Panc1 (cell line): Measurements from ENCODE around the gene USP15.

Experiments
- CTCF ChIP-seq: fragments of 450-650 bp; IDR thresholded peaks from 2 replicates; pipeline ENCODE4 v1.5.1; 2017; ENCODE audit warnings: mild to moderate bottlenecking
- POLR2AphosphoS5 ChIP-seq: IDR thresholded peaks from 2 replicates; pipeline ENCODE4 v1.6.1; 2012; ENCODE audit warnings: mild to moderate bottlenecking, low read depth, low read length, moderate library complexity
- SIN3A ChIP-seq: IDR thresholded peaks from 2 replicates; pipeline ENCODE4 v1.6.1; 2012; ENCODE audit warnings: low read depth, mild to moderate bottlenecking, low read length, moderate library complexity, borderline replicate concordance; ENCODE audit not compliant: insufficient read depth
- TCF7L2 ChIP-seq: IDR thresholded peaks from 2 replicates; pipeline ENCODE4 v1.6.1; 2011; ENCODE audit warnings: mild to moderate bottlenecking, low read depth, low read length, inconsistent platforms
- TF ChIP-seq, protein P1 (sequence below), 2 experiments: IDR thresholded peaks; 2 replicates each; pipeline ENCODE4 v1.6.1; 2011 to 2012; ENCODE audit warnings: low read depth in 2 of 2, control low read depth in 1 of 2, low read length in 1 of 2, mild to moderate bottlenecking in 1 of 2, moderate library complexity in 1 of 2; ENCODE audit not compliant: insufficient read depth in 1 of 2

DNA sequence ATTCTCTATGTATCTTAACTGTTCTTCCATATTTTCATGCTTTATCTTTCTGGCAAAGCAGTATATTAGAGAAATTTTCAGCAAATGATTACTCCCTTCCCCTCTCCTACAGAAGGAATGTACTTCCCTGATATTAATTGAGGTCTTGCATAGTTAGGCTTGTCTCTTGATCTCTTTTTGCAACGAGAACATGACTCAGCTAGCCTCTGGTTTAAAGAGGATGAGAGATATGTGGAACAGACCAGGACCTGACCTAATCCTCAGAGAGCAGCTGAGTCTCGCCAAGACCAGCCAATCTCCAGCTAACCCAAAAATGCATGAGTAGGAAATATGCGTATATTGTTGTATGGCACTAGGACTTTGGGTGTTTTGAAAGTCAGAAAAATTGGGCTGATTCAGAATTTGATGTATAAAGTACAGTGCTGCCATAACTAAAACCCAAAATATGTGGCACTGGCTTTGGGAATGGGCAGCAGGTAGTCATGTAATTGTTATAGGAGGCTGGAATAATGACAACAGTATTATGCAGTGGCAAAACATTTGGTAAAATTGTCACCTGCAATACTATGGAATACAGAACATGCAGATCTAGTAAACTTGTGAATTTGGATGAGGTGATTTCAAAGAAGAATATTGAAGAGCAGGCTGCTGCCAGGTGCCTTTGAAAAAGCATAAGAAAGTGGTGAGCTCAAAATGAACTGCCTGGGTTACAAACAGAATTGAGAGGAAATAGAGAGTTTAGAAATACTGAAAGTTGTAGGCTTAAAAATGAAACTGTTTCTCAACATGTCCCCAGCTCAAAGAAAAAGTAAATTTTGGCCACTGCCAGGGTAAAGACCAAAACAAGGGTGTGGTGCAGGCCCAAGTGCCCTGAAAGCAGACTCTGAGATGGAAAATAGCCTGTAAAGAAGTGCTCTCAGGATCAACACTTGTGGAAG, 9.3 kb upstream of the USP15 start:
- TF ChIP-seq POLR2AphosphoS5 = no peak
- no peak for TF ChIP-seq CTCF
- TF ChIP-seq, protein P1, sequence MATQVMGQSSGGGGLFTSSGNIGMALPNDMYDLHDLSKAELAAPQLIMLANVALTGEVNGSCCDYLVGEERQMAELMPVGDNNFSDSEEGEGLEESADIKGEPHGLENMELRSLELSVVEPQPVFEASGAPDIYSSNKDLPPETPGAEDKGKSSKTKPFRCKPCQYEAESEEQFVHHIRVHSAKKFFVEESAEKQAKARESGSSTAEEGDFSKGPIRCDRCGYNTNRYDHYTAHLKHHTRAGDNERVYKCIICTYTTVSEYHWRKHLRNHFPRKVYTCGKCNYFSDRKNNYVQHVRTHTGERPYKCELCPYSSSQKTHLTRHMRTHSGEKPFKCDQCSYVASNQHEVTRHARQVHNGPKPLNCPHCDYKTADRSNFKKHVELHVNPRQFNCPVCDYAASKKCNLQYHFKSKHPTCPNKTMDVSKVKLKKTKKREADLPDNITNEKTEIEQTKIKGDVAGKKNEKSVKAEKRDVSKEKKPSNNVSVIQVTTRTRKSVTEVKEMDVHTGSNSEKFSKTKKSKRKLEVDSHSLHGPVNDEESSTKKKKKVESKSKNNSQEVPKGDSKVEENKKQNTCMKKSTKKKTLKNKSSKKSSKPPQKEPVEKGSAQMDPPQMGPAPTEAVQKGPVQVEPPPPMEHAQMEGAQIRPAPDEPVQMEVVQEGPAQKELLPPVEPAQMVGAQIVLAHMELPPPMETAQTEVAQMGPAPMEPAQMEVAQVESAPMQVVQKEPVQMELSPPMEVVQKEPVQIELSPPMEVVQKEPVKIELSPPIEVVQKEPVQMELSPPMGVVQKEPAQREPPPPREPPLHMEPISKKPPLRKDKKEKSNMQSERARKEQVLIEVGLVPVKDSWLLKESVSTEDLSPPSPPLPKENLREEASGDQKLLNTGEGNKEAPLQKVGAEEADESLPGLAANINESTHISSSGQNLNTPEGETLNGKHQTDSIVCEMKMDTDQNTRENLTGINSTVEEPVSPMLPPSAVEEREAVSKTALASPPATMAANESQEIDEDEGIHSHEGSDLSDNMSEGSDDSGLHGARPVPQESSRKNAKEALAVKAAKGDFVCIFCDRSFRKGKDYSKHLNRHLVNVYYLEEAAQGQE (IDR thresholded peaks at IDR 0.05; ENCODE audit: insufficient read depth in 1 of 2, low read depth in 2 of 2, low read length in 1 of 2) = no peak
- TF ChIP-seq SIN3A = no peak
- TF ChIP-seq TCF7L2 = no peak
